GM12864 (cell line): ENCODE measurements around the gene GSDME.

Experiments
- DNase-seq: peaks from one replicate; pipeline ENCODE4 v3.0.0-alpha.2; 2011; ENCODE audit warnings: low read depth
- H3K4me3 ChIP-seq: 2 replicates; pipeline ENCODE4 v1.5.1; 2011; ENCODE audit warnings: mild to moderate bottlenecking, low read depth, low read length, control low read depth
- CTCF ChIP-seq: IDR thresholded peaks from 2 replicates; pipeline ENCODE4 v1.5.1; 2011; ENCODE audit warnings: low read depth, mild to moderate bottlenecking, moderate library complexity, low read length, control low read depth, inconsistent platforms; ENCODE audit errors: missing control alignments

The GSDME gene

GRCh38 chr7:24665564-24666294, 91.5 kb downstream of the GSDME start:
- no peak overlapping the region for H3K4me3 ChIP-seq
- peak; percentile 59 for TF ChIP-seq CTCF
- DNase-seq: peak; percentile 19

DNA sequence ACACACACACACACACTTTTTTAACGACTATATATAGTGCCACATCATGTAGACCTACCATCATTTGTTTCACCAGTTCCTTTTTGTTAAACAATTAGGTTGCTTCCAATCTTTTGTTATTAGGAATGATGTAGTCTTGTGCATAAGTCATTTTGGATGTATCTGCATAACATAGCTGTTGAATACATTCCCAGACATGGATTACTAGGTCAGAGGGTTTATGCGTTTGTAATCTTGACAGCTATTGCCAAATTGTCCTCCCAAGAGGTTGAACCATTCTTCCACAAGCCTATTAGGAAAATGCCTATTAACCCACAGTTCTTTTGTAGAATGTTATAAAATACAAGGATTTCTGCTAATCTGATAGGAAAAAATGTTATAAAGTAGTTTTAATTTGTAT, 96.7 kb downstream of the GSDME start:
- DNase-seq: no peak
- H3K4me3 ChIP-seq: no peak overlapping the region
- TF ChIP-seq CTCF: no peak

DNA sequence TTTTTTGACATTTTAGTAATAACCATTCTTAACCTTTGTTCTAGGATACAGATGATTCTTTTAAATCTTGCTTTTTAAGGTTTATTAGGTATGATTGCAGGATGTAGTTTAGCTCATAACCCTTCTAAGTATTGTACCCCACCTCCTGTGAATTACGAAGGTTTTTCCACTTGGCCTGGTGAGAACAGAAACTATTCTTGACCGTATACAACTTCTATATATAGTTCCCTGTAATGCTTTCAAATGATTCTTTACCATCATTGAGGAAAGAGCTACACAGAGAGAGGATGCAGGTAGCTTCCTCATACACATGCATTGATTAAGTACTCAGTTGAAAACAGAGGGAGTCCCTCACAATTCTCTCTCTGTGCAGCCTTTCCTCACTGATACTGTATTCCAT, 97.8 kb downstream of the GSDME start:
- no peak overlapping the region for H3K4me3 ChIP-seq
- no peak for TF ChIP-seq CTCF
- peak; percentile 13 for DNase-seq

DNA sequence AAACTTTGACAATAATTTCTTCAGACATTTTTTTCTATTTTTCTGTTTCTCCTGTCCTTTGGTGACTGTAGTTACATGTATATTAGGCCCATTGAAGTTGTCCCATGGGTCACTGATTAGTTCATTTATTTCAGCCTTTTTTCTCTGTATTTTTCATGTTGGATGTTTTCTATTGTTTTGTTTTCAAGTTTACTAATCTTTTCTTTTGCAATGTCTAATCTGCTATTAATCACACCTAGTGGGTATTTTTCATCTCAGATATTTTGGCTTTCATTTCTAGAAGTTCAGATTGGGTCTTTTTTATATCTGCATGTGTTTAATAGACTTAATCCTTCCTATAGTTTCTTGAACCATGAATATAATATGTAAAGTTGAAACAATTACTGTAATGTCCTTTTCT, 99.3 kb downstream of the GSDME start:
- H3K4me3 ChIP-seq: no peak overlapping the region
- DNase-seq: no peak
- no peak for TF ChIP-seq CTCF

- no peak for TF ChIP-seq CTCF
- no peak for DNase-seq
These were observed 100.7 kb downstream of the GSDME start for GRCh38 chr7:24656608-24657007.

DNA sequence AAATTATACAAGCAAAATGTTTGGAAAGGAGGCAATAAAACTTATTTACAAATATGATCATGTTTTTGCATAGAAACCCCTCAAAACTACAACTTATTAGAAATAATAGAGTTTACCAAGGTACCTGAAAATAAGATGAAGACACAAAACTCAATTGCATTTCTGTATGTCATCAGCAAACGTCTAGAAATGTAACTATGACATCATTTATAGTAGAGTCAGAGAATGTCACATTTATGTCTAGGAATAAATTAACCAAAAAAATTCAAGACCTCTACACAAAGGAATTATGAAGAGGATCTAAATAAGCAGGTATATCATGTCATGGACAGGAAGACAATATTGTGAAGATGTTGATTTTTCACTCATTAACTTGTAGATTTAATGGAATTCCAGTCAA, 103.0 kb downstream of the GSDME start:
- no peak overlapping the region for H3K4me3 ChIP-seq
- TF ChIP-seq CTCF: no peak
- no peak for DNase-seq

More at GRCh38 chr7:24656608-24657007, 100.7 kb downstream of the GSDME start:
- no peak overlapping the region for H3K4me3 ChIP-seq

DNA sequence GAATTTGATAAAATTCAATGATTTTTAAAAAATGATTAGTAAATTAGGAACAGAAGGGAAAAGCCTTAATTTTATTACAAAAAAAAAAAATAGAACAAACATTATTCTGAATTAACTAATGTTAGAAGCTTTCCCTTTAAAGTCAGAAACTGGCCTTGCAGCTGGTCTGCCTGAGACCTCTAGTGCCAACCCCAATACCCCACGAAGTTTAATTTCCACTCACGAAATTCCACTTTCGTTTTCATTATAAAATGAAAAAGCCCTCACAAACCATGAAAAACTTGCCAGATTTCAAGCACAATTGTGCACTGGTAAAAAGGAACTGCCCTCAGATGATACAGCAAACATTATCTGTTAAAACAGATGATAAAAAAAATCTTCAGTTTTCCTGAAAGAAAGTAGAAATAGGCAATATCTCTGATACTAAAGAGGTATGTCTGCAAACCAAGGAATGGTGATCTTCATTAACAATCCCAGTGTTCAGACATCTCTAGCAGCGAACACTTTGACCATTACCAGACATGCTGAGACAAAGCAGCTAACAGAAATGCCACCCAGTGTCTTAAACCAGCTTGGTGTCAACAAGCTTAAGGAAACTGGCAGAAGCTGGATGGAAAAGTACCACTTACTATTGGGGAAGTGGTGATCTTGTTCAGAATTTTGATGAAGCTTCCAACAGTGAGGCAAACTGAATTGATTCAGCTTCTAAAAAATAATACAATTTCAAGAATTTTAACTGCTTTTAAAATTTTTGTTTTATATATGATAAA, 103.8 kb downstream of the GSDME start:
- H3K4me3 ChIP-seq: no peak overlapping the region; the same call in 1 of the 2 replicates
- DNase-seq: no peak
- TF ChIP-seq CTCF: no peak
